H9 (cell line): ENCODE measurements around the gene HECW1. TPM values are rescaled to one million over a fixed set of nuclear protein-coding genes. Genes with fewer than 3 reads are reported as not detected.

Source experiments
- DNase-seq: peaks from one replicate; pipeline ENCODE4 v3.0.0-alpha.2; 2017
- H2AFZ ChIP-seq: one replicate; pipeline ENCODE4 v1.6.1; 2013; ENCODE audit warnings: mild to moderate bottlenecking, low read length, control low read depth, moderate library complexity
- H2AK5ac ChIP-seq: 2 replicates; pipeline ENCODE4 v1.6.1; 2013; ENCODE audit warnings: low read length, control low read depth, mixed read lengths; ENCODE audit not compliant: insufficient read length
- H2BK120ac ChIP-seq: one replicate; pipeline ENCODE4 v1.6.1; 2013; ENCODE audit warnings: low read depth, mild to moderate bottlenecking, low read length, control low read depth, inconsistent platforms; ENCODE audit not compliant: poor library complexity, severe bottlenecking
- H2BK12ac ChIP-seq: 2 replicates; pipeline ENCODE4 v1.6.1; 2013; ENCODE audit warnings: low read length, control low read depth, mixed read lengths, low read depth; ENCODE audit not compliant: insufficient read length
- H2BK15ac ChIP-seq: 2 replicates; pipeline ENCODE4 v1.6.1; 2013; ENCODE audit warnings: low read depth, low read length, control low read depth
- H2BK20ac ChIP-seq: one replicate; pipeline ENCODE4 v1.6.1; 2013; ENCODE audit warnings: low read depth, mild to moderate bottlenecking, low read length, control low read depth, inconsistent platforms; ENCODE audit not compliant: poor library complexity, severe bottlenecking
- H2BK5ac ChIP-seq: 2 replicates; pipeline ENCODE4 v1.6.1; 2013; ENCODE audit warnings: low read length, control low read depth, mixed read lengths; ENCODE audit not compliant: insufficient read length
- H3K14ac ChIP-seq: 2 replicates; pipeline ENCODE4 v1.6.1; 2013; ENCODE audit warnings: low read length, control low read depth; ENCODE audit not compliant: insufficient read depth
- H3K18ac ChIP-seq: 2 replicates; pipeline ENCODE4 v1.6.1; 2013; ENCODE audit warnings: low read depth, mild to moderate bottlenecking, mixed read lengths, low read length, control low read depth; ENCODE audit not compliant: insufficient read length
- H3K23ac ChIP-seq: 2 replicates; pipeline ENCODE4 v1.6.1; 2013; ENCODE audit warnings: low read length, control low read depth, mixed read lengths, low read depth; ENCODE audit not compliant: insufficient read length
- H3K23me2 ChIP-seq: 2 replicates; pipeline ENCODE4 v1.6.1; 2013; ENCODE audit warnings: low read depth, mild to moderate bottlenecking, mixed read lengths, low read length, control low read depth; ENCODE audit not compliant: insufficient read length, poor library complexity, severe bottlenecking
- H3K27ac ChIP-seq: 2 replicates; pipeline ENCODE4 v1.5.1; 2013; ENCODE audit warnings: low read length, control low read depth, mixed read lengths, low read depth; ENCODE audit not compliant: insufficient read length
- H3K27me3 ChIP-seq: 2 replicates; pipeline ENCODE4 v1.6.1; 2013; ENCODE audit warnings: low read length, control low read depth, inconsistent platforms; ENCODE audit not compliant: insufficient read depth
- H3K4ac ChIP-seq: 2 replicates; pipeline ENCODE4 v1.6.1; 2013; ENCODE audit warnings: low read depth, mild to moderate bottlenecking, control low read depth, inconsistent platforms, low read length, moderate library complexity
- H3K4me1 ChIP-seq: 2 replicates; pipeline ENCODE4 v1.6.1; 2013; ENCODE audit warnings: low read length, control low read depth, inconsistent platforms; ENCODE audit not compliant: insufficient read depth
- H3K4me2 ChIP-seq: 2 replicates; pipeline ENCODE4 v1.6.1; 2013; ENCODE audit warnings: low read length, control low read depth, mixed read lengths; ENCODE audit not compliant: insufficient read length, insufficient read depth
- H3K56ac ChIP-seq: 2 replicates; pipeline ENCODE4 v1.6.1; 2013; ENCODE audit warnings: low read depth, mild to moderate bottlenecking, mixed read lengths, low read length, control low read depth; ENCODE audit not compliant: insufficient read length
- H3K79me1 ChIP-seq: 2 replicates; pipeline ENCODE4 v1.6.1; 2013; ENCODE audit warnings: low read depth, mild to moderate bottlenecking, moderate library complexity, low read length, control low read depth, inconsistent platforms; ENCODE audit not compliant: insufficient read depth, poor library complexity, severe bottlenecking
- H3K79me2 ChIP-seq: 2 replicates; pipeline ENCODE4 v1.6.1; 2013; ENCODE audit warnings: low read length, control low read depth, inconsistent platforms; ENCODE audit not compliant: insufficient read depth
- H3K9ac ChIP-seq: 2 replicates; pipeline ENCODE4 v1.6.1; 2013; ENCODE audit warnings: low read length, control low read depth, mixed read lengths; ENCODE audit not compliant: insufficient read length; ENCODE audit errors: extremely low read depth
- H3K9me3 ChIP-seq: one replicate; pipeline ENCODE4 v1.6.1; 2013; ENCODE audit warnings: low read depth, low read length, inconsistent platforms; ENCODE audit not compliant: control insufficient read depth
- H3T11ph ChIP-seq: one replicate; pipeline ENCODE4 v1.6.1; 2013; ENCODE audit warnings: mild to moderate bottlenecking, low read length, control low read depth, inconsistent platforms
- H4K20me1 ChIP-seq: one replicate; pipeline ENCODE4 v1.6.1; 2013; ENCODE audit not compliant: control insufficient read depth, insufficient read length, insufficient read depth
- H4K5ac ChIP-seq: 2 replicates; pipeline ENCODE4 v1.6.1; 2013; ENCODE audit warnings: low read depth, mild to moderate bottlenecking, mixed read lengths, low read length, control low read depth; ENCODE audit not compliant: insufficient read length
- H4K8ac ChIP-seq: replicated peaks from 2 replicates; pipeline ENCODE4 v1.6.1; 2013; ENCODE audit warnings: low read length, control low read depth, mixed read lengths, low read depth; ENCODE audit not compliant: insufficient read length
- H4K91ac ChIP-seq: 2 replicates; pipeline ENCODE4 v1.6.1; 2013; ENCODE audit warnings: low read depth, mild to moderate bottlenecking, moderate library complexity, mixed read lengths, low read length, control low read depth; ENCODE audit not compliant: insufficient read length
- H3K27ac Mint-ChIP-seq, 3 experiments: 2 replicates in 2 of 3; 3 replicates in 1 of 3; pipeline ENCODE4 v1.8.0; 2020 to 2021; ENCODE audit warnings: mixed read lengths in 3 of 3, mild to moderate bottlenecking in 1 of 3, moderate library complexity in 1 of 3
- H3K27me3 Mint-ChIP-seq: 2 replicates; pipeline ENCODE4 v1.8.0; 2021; ENCODE audit warnings: low read depth, mild to moderate bottlenecking, moderate library complexity, mixed read lengths
- H3K36me3 Mint-ChIP-seq, 3 experiments: 2 replicates in 2 of 3; 3 replicates in 1 of 3; pipeline ENCODE4 v1.8.0; 2020 to 2021; ENCODE audit warnings: low read depth in 3 of 3, mixed read lengths in 3 of 3; ENCODE audit not compliant: insufficient read depth in 1 of 3
- H3K4me1 Mint-ChIP-seq, 2 experiments: 2 replicates each; pipeline ENCODE4 v1.8.0; 2020; ENCODE audit warnings: mixed read lengths in 2 of 2
- H3K4me3 Mint-ChIP-seq, 2 experiments: 2 replicates in 1 of 2; 3 replicates in 1 of 2; pipeline ENCODE4 v1.8.0; 2020 to 2021; ENCODE audit warnings: mild to moderate bottlenecking in 2 of 2, mixed read lengths in 2 of 2, moderate library complexity in 1 of 2
- H3K9me3 Mint-ChIP-seq, 2 experiments: 2 replicates in 1 of 2; 3 replicates in 1 of 2; pipeline ENCODE4 v1.8.0; 2020; ENCODE audit warnings: mild to moderate bottlenecking in 2 of 2, mixed read lengths in 2 of 2, moderate library complexity in 1 of 2
- CTCF ChIP-seq: fragments of 200-600 bp; sonication (generic); conservative IDR thresholded peaks from 3 replicates; pipeline ENCODE4 v1.8.0; 2021; ENCODE audit warnings: antibody characterized with exemption, mild to moderate bottlenecking
- WGBS: extraction: QIAGEN DNeasy Blood & Tissue Kit; methylation state at CpG from one replicate; pipeline ENCODE4 v1.1.7; 2013; ENCODE audit warnings: missing lambda C conversion rate, low lambda C conversion rate, mixed read lengths; ENCODE audit not compliant: insufficient read length; ENCODE audit errors: extremely low coverage; 5-methylcytosine and 5-hydroxymethylcytosine counted together
- total RNA-seq: library from RNA; stranded (reverse); gene quantifications from 2 replicates; pipeline ENCODE4 v1.2.1, GENCODE V29; 2021

Gene HECW1
- total RNA-seq, 1 experiment from 2014 or later, result 5.0 TPM

- H2BK120ac ChIP-seq, result no peak overlapping the region
- no peak overlapping the region for H2AFZ ChIP-seq
- no peak overlapping the region for H2BK20ac ChIP-seq
- H2BK15ac ChIP-seq, result no peak overlapping the region
- TF ChIP-seq CTCF, result no peak
- H4K8ac ChIP-seq, result no peak overlapping the region
- H3K23me2 ChIP-seq, result no peaks in the 10 kb centered on the region
- no peaks in the 10 kb centered on the region for H3K79me1 ChIP-seq
- no peak overlapping the region for H3K23ac ChIP-seq
- Mint-ChIP-seq H3K36me3 (no peaks in the 10 kb centered on the region), H3K27ac (no peak overlapping the region), H3K4me3 (no peak overlapping the region), H3K9me3 (no peaks in the 10 kb centered on the region; a peak in 1 of 5 replicates), H3K27me3 (no peaks in the 10 kb centered on the region; the same call in 1 of the 2 replicates), H3K4me1 (peaks cover 36 to 39% of the 10 kb centered on the region in 2 experiments)
- H2AK5ac ChIP-seq, result no peak overlapping the region
- H3K4me1 ChIP-seq, result peaks cover 10% of the 10 kb centered on the region
- no peak overlapping the region for H3K9ac ChIP-seq
- no peaks in the 10 kb centered on the region for H3K27me3 ChIP-seq
- H3K27ac ChIP-seq, result no peak overlapping the region
- no peak overlapping the region for H2BK5ac ChIP-seq
- no peak overlapping the region for H3K56ac ChIP-seq
- H3K18ac ChIP-seq, result no peak overlapping the region
- no peak overlapping the region for H3T11ph ChIP-seq
- no peak overlapping the region for H3K4me2 ChIP-seq
- H3K9me3 ChIP-seq, result no peaks in the 10 kb centered on the region
- peak; percentile 40 for DNase-seq
- H4K20me1 ChIP-seq, result no peaks in the 10 kb centered on the region
- no peaks in the 10 kb centered on the region for H3K79me2 ChIP-seq
- H3K4ac ChIP-seq, result no peak overlapping the region
- no peak overlapping the region for H4K5ac ChIP-seq
- H2BK12ac ChIP-seq, result no peak overlapping the region
- no peak overlapping the region for H4K91ac ChIP-seq
- no peak overlapping the region for H3K14ac ChIP-seq
- no CpG with 5 or more reads among the region's 5 CpGs for whole genome bisulfite sequencing
Measured at GRCh38 chr7:43076189-43076605, 36.2 kb upstream of the HECW1 start.
